Peyer's patch (tissue), 4 donors: Measurements from ENCODE around the gene FBXW5.

Experiments
- CTCF ChIP-seq, 6 experiments: fragments of 450-650 bp in 4 of 6; fragments of 200-600 bp in 2 of 6; sonication (generic) in 1 of 6; IDR thresholded peaks; one replicate each; pipeline ENCODE4 v1.5.1; 2017 to 2019; ENCODE audit warnings: antibody characterized with exemption in 6 of 6, mild to moderate bottlenecking in 3 of 6, moderate library complexity in 1 of 6
- POLR2A ChIP-seq, 2 donors: fragments of 450-650 bp; IDR thresholded peaks; one replicate each; pipeline ENCODE4 v1.5.1; 2017; ENCODE audit warnings: antibody characterized with exemption in 2 of 2, mild to moderate bottlenecking in 2 of 2, moderate library complexity in 2 of 2

GRCh38 chr9:136931611-136932130 lies 12.9 kb downstream of the FBXW5 start:
- TF ChIP-seq CTCF (IDR thresholded peaks at IDR 0.05) = no peak
- no peak for TF ChIP-seq POLR2A (IDR thresholded peaks at IDR 0.05)
